ENCODE data around the gene DRD1.
"Not testable (repeated sequence)": the region's sequence is repeated elsewhere in the genome, so short reads cannot be mapped to it uniquely, and the experiment has no call there.

The DRD1 gene

DNA sequence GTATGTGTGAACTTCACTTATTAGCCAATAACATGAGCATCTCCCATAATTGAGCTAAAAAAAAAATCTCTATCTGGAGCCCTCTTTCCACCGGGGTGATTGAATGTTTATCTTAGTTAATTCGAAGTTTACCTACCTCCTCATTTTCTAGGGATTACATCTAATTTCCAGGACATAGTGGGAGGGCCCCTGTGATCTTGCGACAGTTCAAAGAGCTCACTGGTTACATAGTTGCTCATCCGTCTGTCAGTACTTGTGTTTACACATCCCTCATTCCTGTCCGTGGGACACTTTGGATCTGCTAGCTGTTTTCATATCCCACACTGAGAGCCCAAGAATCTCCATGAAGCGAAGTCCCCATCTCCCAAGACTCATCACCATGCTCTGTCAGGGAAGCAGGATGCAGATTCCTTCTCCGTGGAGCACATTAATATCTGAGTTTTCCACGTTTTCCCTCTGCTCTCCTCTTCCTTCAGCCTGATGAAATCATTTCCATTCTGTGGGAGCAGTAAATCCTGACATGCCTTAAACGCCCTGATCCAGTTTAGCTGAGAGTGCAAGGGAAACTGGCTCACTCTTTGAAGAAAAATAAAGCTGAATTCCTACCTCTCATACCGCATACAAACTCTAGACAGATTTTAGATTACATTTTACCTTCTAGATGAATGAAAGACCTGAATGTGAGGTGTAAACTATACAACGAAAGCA, 24.2 kb upstream of the DRD1 start:
- no peak for DNase-seq (ENCODE audit: low spot score)

DNA sequence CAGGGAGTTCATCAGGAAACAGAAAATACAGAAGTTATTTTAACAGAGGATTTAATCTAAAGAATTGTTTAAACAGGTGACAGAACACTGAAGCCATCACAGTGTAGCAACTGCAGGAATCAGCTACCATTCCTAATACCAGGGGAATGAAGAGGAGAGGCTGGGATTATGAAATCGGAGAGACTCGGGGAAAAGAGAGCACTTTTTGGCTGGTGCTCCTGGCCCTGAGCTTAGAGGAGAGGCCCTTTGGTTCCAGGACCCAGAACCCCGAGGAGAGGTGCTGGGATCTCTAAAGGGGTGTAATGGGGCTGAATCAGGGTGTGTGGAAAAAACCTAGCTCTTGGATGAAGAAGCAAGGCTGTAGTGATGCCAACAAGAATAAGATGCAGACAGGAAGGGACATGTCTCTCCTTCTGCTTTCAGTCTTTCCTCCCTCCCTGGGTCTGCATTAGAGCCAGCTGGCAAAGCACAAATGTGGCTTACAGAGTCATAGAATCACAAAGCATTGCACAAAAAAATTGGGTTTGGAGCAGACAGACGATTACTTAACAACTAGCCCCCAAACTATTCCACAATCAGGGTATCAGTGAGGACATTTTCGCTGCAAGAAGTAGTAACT, 22.8 kb upstream of the DRD1 start:
- no peak for DNase-seq (ENCODE audit: low spot score)

- DNase-seq (ENCODE audit: low spot score) = no peak
Measured at GRCh38 chr5:175465282-175465681, 21.3 kb upstream of the DRD1 start.

- DNase-seq (ENCODE audit: low spot score) = no peak
Measured at GRCh38 chr5:175464942-175465233, 20.9 kb upstream of the DRD1 start.

- peak; percentile 61 for DNase-seq (ENCODE audit: low spot score)
Measured at GRCh38 chr5:175464074-175464941, 20.3 kb upstream of the DRD1 start.

DNA sequence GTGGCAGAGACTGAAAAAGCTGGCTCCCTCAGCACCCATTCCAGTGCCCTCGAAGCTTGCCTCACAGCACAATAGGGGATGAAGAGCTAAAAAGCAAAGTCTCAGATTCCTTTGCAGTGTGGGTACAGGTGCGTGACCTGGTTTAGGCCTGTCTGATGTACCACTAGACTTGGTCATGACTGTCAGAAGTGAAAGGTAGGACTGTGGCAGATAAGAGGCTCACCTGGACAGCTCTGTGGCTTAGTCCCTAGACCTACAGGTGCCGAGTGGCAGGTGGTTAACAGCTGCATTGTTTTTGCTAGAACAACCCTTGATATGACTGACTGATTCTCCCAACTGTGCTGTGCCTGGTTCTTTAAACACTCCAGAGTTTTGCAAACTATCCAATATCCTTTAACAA, 19.7 kb upstream of the DRD1 start:
- DNase-seq (ENCODE audit: low spot score) = no peak

DNA sequence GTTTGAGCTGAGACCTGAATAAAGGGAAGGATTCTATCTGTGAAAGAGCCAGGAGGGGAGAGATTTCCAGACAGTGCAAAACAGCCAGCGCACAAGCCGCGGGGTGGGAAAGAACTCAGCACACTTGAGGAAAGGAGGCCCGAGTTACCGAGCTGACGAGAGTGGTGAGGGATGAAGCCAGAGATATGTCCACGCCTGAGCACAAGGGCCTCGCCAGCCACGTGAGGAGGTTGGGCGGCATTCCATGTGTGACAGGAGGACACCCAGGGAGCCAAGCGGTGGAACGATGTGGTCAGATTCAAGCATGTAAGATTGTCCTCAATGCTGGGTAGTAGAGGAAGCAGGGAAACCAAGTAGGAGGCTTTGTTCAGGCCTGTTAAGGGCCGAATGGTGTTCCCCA, 17.4 kb upstream of the DRD1 start:
- no peak for DNase-seq (ENCODE audit: low spot score)

GRCh38 chr5:175460552-175460951, 16.6 kb upstream of the DRD1 start:
- DNase-seq (ENCODE audit: low spot score) = no peak

DNA sequence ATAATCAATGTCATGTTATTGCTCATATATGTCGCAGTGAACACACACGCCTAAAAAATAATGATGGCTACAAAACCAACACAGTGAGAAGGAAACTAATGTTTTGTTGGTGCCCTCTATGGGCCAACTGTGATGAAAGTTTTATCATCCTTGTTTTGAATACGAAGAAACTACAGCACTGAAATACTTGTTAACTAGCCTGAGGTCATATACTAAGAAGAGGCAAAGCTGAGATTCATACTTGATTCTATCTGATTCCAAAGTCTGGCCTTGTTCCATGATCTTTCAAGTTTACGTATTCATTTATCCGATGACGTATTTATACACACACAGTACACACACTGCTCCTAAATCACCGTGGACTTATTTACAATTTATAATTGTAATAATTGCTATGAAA, 16.1 kb upstream of the DRD1 start:
- peak; percentile 48 for DNase-seq (ENCODE audit: low spot score)

DNA sequence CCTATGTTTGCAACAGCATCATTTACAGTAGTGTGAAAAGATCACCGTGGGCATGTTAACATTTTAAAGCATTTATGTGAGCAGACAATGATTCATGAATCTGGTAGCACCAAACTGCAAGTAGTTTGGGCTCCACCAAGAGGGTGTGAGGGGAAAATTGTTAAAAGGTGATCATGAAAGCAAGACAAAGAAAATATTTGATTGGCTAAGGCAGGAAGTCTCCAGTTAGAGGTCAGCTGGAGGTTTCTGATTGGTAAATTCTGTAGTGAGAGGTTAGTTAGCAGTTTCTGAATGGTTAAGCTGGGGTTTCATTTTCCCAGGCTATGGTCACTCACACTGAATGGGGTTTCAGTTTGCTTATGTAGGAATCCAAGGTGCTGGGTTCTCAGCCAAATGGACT, 13.5 kb upstream of the DRD1 start:
- DNase-seq (ENCODE audit: low spot score) = no peak

DNA sequence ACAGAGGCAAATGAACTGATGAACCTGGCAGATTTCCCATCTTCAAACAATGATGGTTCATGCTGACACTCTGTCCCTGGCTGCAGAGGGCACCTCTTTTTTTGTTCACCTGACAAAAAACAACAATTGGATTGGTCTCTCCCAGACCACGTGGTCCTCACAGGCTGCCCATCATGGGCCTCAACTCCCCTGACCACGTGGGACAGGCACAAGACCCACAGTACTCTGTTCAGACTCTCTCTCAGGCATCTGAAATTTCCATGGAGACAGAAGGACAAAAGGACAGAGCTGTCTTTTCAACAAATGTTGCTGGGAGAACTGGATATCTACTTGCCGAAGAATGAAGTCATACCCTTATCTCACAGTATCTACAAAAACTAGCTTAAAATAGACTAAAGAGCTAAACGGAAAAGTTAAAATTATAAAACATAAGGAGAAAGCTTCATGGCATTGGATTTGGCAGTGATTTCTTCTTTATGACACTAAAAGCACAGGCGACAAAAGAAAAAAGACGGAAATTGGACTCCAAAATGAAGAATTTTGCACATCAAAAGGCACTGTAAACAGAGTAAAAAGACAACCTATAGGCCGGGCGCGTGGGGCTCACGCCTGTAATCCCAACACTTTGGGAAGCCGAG, 12.2 kb upstream of the DRD1 start:
- no peak for DNase-seq (ENCODE audit: low spot score)

DNA sequence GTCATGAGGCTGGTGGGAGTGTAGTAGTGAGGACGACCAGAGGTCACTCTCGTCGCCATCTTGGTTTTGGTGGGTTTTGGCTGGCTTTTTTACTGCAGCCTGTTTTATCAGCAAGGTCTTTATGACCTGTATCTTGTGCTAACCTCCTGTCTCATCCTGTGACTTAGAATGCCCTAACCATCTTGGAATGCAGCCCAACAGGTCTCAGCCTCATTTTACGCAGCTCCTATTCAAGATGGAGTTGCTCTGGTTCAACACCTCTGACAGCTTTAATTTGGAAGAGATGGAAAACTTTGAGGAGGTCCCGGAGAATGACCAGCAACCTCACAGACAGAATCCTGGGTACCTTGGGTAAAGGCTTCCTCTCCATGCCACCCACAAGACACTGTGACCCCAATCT, 10.4 kb upstream of the DRD1 start:
- not testable (repeated sequence) for DNase-seq (ENCODE audit: low spot score)

GRCh38 chr5:175452166-175452565, 8.2 kb upstream of the DRD1 start:
- no peak for DNase-seq (ENCODE audit: low spot score)

- no peak for DNase-seq (ENCODE audit: low spot score)
Measured at GRCh38 chr5:175448276-175448675, 4.3 kb upstream of the DRD1 start.

DNA sequence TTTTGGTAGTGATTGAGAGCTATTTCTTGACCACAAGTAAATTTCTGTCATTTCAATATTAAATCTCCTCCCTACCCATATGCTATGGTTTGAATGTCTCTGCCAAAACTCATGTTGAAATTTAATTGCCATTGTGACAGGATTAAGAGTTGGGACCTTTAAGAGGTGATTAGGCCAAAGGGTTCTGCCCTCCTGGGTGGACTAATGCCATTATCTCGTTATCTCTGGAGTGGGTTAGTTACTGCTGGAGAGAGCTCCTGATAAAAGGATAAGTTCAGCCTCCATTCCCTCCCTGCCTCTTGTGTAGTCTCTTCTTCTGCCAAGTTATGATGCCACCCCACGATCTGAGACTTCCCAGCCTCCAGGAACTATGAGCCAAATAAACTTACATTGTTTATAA, 3.6 kb upstream of the DRD1 start:
- DNase-seq (ENCODE audit: low spot score) = no peak

DNA sequence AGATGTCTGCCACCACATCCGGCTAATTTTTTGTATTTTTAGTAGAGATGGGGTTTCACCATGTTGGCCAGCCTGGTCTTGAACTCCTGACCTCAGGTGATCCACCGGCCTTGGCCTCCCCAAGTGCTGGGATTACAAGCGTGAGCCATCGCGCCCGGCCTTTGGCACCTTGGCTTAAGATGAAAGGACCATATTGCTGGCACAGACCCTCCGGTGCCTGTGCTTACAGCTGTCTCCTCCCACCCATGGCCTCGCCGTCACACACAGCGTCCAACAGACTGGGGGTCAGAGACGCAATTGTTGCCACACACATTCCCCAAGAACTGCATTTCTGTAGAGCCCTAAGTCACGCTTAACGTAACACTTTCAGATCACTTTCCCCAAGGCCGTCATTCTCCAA, 2.4 kb upstream of the DRD1 start:
- DNase-seq (ENCODE audit: low spot score) = not testable (repeated sequence)

GRCh38 chr5:175444905-175445456, 999 bp upstream of the DRD1 start:
- DNase-seq (ENCODE audit: low spot score) = no peak

GRCh38 chr5:175443514-175444059, 395 bp downstream of the DRD1 start:
- no peak for DNase-seq (ENCODE audit: low spot score)

- DNase-seq (ENCODE audit: low spot score) = no peak
Measured at GRCh38 chr5:175438234-175438857, 5.6 kb downstream of the DRD1 start.

- DNase-seq (ENCODE audit: low spot score) = no peak
Measured at GRCh38 chr5:175436359-175436758, 7.6 kb downstream of the DRD1 start.

- DNase-seq (ENCODE audit: low spot score) = no peak
Measured at GRCh38 chr5:175434800-175435199, 9.2 kb downstream of the DRD1 start.

GRCh38 chr5:175427762-175428161, 16.2 kb downstream of the DRD1 start:
- no peak for DNase-seq (ENCODE audit: low spot score)

Data from pons (tissue), 1 donor.